ENCODE data around the gene PLLP.

DNA sequence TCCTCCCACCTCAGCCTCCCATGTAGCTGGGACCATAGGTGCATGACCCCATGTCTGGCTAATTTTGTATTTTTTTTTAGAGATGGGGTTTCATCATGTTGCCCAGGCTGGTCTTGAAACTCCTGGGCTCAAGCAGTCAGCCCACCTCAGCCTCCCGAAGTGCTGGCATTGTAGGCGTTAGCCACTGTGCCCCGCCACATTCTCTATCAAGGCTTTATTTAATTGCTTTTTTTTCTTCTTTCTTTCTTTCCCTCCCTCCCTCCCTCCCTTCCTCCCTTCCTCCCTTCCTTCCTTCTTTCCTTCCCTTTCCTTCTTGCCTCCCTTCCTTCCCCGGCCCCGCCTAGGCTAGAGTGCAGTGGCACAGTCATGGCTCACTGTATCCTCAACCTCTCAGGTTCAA, 74.7 kb downstream of the PLLP start:
- TF ChIP-seq, protein P1, sequence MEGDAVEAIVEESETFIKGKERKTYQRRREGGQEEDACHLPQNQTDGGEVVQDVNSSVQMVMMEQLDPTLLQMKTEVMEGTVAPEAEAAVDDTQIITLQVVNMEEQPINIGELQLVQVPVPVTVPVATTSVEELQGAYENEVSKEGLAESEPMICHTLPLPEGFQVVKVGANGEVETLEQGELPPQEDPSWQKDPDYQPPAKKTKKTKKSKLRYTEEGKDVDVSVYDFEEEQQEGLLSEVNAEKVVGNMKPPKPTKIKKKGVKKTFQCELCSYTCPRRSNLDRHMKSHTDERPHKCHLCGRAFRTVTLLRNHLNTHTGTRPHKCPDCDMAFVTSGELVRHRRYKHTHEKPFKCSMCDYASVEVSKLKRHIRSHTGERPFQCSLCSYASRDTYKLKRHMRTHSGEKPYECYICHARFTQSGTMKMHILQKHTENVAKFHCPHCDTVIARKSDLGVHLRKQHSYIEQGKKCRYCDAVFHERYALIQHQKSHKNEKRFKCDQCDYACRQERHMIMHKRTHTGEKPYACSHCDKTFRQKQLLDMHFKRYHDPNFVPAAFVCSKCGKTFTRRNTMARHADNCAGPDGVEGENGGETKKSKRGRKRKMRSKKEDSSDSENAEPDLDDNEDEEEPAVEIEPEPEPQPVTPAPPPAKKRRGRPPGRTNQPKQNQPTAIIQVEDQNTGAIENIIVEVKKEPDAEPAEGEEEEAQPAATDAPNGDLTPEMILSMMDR (conservative IDR thresholded peaks at IDR 0.05; ENCODE audit: low read length), result no peak
- no peak for TF ChIP-seq EZH2phosphoT487 (IDR thresholded peaks at IDR 0.05; ENCODE audit: borderline replicate concordance, low read depth, low read length)

All from OCI-LY7 (cell line).